GM21360 (cell line): Measurements from ENCODE around the gene NPB.

Experiments used
- ATAC-seq: cut with Tn5 transposase; IDR thresholded peaks from one replicate; pipeline ENCODE4 v1.9.1; 2021; ENCODE audit warnings: mild to moderate bottlenecking, moderate library complexity; ENCODE audit not compliant: unreplicated experiment

NPB gene

DNA sequence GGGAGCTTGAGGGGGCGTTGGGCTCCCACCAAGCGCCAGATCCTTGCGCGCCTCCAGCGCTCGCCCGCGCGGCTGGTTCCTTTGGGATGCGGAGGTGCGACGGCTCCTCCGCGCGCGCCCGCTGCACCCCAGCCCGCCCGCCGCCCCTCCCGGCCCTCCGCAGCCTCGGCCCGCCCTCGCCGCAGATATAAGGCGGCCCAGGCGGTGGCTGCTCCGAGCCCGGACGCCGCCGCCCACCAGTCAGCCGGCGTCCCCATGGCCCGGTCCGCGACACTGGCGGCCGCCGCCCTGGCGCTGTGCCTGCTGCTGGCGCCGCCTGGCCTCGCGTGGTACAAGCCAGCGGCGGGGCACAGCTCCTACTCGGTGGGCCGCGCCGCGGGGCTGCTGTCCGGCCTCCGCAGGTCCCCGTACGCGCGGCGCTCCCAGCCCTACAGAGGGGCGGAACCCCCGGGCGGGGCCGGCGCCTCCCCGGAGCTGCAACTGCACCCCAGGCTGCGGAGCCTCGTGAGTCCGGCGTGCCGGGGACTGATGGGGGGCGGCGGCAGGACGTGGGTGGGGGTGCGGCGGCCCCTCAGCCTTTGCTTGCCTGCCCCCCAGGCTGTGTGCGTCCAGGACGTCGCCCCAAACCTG is at the start of gene NPB:
TSS of gene NPB (plus strand) at position 216 of the 630 bp plus-strand sequence. CDS start at position 256, 40 bp downstream.
- no peak for ATAC-seq

GRCh38 chr17:81854974-81855774 is 46.9 kb upstream of the NPB start:
- no peak for ATAC-seq

DNA sequence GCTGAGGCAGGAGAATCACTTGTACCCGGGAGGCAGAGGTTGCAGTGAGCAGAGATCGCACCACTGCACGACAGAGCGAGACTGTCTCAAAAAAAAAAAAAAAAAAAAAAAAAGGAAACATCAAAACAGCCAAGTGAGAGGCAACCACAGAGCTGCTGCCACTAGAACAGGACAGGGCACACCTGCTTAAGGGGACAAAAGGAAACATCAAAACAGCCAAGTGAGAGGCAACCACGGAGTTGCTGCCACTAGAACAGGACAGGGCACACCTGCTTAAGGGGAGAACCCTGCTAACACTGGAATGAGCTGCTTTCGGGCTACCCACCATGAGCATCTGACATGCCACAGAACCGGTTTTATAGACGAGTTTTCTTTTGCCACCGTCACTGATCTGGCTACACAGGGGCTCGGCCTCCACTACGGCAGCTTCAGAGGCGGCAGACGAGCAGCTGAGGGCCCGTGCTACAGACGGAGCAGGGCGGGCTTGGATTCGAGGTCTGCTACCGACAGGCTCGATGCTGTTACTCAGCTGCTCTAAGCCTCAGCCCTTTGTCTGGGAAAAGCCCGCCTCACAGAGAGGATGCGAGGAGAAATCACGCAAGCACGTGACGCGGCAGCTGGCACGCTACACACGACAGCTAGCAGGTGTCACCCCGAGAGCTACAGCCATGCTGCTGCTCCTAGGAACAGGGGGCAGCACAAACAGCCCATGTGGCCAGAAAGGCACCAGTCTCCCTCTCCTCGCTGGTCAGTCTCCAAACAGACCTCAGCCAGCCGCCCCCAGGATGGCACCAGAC is 43.7 kb upstream of the NPB start:
- no peak for ATAC-seq

GRCh38 chr17:81858967-81859905 is 42.8 kb upstream of the NPB start:
- ATAC-seq = no peak

DNA sequence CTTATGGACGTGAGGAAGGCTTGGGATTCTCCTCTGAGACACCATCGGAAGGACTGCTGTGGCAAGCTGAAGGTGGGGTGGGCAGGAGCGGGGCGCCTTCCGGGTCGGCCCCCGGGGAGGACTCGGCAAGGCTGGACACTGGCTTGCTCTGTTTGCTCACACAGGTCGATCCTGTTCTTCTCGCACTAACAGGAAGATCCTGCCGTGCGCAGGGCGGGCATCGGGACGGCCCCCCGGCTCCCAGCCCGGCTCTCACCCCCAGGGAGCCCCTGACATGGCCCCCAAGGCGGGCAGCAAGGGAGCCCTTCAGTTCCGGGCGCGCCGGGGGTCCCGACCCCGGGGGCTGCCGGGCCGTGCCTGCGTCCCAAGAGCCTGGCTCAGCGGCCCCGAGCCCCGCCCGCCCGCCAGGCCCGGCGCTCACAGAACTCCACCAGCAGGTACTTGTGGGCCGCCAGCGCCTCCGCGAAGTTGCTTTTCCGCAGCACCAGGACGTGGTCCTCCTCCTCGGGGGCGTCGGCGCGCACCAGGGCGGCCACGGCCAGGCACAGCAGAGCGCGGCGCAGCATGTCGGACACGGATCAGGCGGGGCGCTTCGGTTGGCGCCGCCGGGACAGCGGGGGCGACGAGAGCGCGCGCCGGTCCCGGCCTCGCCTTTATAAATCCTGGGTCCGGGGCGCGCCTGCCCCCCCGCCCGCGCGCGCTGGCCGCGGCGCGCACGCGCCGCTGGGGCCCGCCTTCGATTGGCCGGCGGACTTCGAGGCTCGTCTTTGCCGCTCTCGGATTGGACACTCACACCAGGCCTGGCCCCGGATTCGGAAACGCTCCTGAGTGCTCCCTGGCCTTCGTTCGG is 41.9 kb upstream of the NPB start, which contains the start of gene P4HB:
TSS of gene P4HB (minus strand) at position 630 of the 850 bp plus-strand sequence. CDS start at position 566, 64 bp downstream.
- peak; percentile 2 for ATAC-seq

GRCh38 chr17:81860756-81861568 is 41.1 kb upstream of the NPB start:
- peak; percentile 74 for ATAC-seq

DNA sequence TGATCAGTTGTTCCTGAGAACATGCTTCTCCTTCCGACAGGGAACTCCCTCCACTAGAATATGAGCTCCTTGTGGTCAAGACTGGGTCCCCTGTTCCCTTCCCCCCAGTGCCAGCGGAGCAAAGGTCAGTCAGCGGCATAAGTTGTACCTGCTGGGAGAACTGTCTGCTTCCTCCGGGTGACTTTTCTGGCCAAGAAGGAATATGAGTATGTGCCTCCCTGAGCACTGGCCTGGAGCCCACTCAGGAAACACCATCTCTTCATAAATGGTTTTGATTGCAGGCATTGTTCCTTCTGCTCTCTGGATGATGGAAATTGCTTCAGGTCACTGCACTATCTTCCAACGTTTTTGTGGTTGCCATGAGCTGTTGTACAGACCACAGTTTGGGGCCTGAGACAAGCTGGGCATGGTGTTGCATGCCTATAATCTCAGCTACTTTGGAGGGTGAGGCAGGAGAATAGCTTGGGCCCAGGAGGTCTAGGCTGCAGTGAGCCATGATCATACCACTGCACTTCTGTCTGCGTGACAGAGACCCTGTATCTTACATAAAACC is 38.8 kb upstream of the NPB start:
- ATAC-seq = no peak

GRCh38 chr17:81863833-81864768 is 37.9 kb upstream of the NPB start:
- no peak for ATAC-seq

DNA sequence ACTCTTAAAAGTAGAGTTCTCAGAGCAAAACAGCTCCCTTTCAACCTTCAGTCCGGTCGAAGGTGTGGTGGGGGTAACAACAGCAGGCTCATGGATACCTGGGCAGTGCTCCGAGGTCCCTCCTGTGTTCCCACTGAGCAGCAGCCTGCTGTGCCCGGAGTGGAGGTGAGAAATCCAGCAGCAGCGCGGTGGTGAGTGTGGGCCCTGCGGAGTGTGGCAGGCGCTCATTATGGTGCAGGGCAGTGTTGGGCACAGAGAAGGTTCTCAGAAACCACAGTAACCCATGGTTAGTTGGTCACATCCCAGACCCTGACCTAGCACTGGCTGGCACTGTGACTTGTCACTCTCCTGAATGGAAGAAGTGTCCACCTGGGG is 36.7 kb upstream of the NPB start:
- ATAC-seq = no peak

DNA sequence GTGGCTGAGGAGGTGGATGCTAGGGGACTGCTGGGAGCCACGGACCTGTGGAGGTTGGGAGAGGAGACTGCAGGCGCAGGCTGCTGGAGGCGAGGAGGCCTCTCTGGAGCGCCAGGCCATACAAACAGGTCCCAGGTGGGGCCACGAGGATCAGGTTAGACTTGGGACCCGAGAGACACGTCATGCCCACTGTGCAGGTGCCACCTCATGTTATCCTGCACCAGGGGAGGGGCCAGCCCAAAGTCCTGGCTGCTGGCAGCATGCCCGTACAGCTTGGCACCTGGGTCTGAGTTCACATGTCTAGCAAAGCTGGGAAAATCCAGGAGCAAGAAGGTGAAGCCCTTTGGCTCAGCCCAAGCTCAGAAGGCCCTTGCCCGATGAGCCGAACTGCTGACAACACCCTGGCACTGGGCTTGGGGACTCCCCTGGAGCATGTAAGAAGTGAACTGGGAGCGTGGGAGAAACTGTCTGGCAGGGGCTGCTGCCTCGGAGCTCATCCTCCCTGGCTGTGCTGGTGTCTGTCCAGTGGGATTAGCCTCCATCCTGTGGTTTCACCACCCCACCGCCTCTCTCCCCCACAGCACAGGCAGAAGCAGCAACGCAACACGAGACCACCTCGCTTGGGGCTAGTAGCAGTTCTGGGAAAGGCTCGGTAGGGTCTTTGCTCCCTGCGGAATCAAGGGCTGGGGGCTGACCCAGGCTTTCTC is 36.2 kb upstream of the NPB start:
- ATAC-seq = no peak

- no peak for ATAC-seq
Observed at GRCh38 chr17:81866440-81867169, 35.4 kb upstream of the NPB start.

DNA sequence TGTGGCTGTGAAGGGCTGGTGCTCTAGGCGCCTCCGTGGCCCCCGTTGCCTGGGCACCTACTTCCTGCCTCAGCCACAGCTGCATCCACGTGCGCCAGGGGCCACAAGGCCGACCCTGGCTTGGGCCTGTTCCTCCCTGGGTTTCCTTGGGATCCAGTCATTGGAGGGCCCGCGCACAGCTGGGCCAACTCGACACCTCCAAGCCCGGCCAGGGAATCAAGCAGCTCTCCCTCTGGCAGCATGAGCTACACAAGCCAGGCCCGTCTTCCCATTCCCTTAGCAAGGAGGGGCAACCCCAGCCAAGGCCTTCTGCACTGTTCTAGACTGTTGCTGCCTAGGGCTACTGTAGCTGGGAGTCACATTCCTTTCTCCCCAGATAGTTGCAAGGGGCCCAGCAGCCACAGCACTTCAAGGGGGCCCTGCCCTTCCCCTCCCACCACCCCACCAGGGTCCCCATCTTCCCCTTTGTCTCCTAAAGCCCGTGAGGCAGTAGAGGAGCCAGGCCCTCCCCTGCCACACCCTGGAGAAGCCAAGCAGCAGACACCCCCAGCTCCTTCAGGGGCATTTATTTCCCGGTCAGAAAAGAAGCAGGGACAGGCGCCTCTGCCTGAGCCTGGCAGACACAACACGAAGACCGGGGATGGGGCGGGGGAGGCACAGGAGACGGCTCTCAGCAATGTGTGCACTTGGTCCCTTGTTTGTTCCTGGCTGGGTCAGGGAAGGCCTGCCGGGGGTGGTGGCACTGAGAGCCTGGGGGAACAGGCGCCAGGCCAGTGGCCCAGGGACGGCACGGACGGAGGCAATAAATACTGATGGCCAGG is 34.7 kb upstream of the NPB start:
- no peak for ATAC-seq

GRCh38 chr17:81867991-81868673 is 33.9 kb upstream of the NPB start:
- ATAC-seq = no peak

DNA sequence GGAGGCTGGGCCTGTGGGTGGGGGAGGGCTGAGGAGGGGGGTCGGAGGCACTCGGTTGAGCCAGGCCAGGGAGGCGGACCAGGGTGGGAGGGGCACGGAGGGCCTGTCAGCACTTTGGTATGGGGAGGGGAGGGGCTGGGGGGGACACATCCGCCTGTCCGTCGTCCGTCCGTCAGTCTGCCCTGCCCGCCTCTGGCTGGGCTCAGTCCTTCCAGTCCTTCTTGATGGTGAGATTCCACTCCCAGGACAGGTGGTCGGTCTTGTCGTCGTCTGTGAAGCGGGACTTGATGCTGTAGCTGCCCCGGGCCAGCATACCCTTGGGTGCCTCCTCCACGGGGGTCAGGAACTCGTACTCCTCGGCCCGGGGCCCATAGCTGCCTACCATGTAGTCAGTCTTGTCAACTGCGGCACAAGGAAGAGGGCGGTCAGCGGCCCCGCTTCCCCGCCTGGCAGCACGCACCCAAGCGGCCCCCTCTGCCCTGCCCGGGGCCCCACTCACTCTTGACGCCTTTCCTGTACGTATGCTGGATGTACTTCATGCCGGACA is 33.3 kb upstream of the NPB start:
- no peak for ATAC-seq
